ENCODE results near the gene DNAH17.
"Not testable (repeated sequence)": the region's sequence is repeated elsewhere in the genome, so short reads cannot be mapped to it uniquely, and the experiment has no call there.

The DNAH17 gene

DNA sequence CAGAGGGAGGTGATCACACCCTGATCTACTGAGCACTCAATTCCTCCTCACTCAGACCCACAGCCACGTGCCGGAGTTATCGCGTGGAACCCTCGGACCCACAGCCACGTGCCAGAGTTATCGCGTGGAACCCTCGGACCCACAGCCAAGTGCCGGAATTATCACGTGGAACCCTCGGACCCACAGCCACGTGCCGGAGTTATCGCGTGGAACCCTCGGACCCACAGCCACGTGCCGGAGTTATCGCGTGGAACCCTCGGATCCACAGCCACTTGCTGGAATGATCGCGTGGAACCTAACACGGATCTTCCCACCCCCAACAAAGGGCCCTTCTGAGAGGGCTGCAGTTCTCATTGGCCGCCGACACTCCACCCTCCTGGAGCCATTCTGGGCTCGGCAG lies 101.0 kb downstream of the DNAH17 start:
- no peak for DNase-seq (ENCODE audit: low read depth)

- no peak for DNase-seq (ENCODE audit: low read depth)
Observed at GRCh38 chr17:78475211-78475610, 102.0 kb downstream of the DNAH17 start.

- DNase-seq (ENCODE audit: low read depth) = no peak
Observed at GRCh38 chr17:78474614-78475146, 102.5 kb downstream of the DNAH17 start.

GRCh38 chr17:78473951-78474613 lies 103.1 kb downstream of the DNAH17 start:
- DNase-seq (ENCODE audit: low read depth) = no peak

- DNase-seq (ENCODE audit: low read depth) = no peak
Observed at GRCh38 chr17:78472035-78472905, 104.9 kb downstream of the DNAH17 start.

DNA sequence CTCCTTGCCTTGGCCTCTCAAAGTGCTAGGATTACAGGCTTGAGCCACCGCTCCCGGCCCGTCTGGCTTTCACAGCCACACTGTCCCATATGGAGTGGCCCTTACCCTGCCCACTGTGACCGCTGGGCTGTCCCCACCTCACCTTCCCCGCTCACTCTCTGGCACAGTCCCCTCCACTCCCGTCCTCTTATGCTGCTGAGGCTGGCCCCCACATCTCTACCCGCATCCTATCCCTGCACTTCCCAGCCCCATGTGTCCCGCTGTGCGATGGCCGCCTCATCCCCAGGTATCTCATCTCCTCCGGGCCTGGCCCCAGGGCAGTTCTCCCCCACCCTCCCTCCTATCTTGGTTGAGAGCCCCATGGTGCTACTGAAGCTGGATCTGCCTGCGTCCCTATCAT lies 105.6 kb downstream of the DNAH17 start:
- no peak for DNase-seq (ENCODE audit: low read depth)

GRCh38 chr17:78469443-78469842 lies 107.8 kb downstream of the DNAH17 start:
- no peak for DNase-seq (ENCODE audit: low read depth)

GRCh38 chr17:78468366-78468765 lies 108.8 kb downstream of the DNAH17 start:
- DNase-seq (ENCODE audit: low read depth) = no peak

- no peak for DNase-seq (ENCODE audit: low read depth)
Observed at GRCh38 chr17:78466786-78467715, 110.1 kb downstream of the DNAH17 start.

- DNase-seq (ENCODE audit: low read depth) = not testable (repeated sequence)
Observed at GRCh38 chr17:78466109-78466785, 110.9 kb downstream of the DNAH17 start.

GRCh38 chr17:78462148-78462547 lies 115.0 kb downstream of the DNAH17 start:
- DNase-seq (ENCODE audit: low read depth) = no peak

DNA sequence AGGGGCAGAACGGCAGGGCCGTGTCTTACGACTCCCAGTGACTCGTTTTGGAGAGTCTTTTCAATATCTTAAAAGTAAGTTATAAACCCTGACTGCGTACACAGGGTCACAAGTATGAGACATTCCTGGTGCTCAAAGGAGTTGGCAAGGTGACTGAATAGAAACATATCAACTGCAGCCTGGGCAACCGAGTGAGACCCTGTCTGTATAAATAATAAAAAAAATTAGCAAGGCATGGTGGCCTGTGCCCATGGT lies 115.5 kb downstream of the DNAH17 start:
- DNase-seq (ENCODE audit: low read depth) = no peak

DNA sequence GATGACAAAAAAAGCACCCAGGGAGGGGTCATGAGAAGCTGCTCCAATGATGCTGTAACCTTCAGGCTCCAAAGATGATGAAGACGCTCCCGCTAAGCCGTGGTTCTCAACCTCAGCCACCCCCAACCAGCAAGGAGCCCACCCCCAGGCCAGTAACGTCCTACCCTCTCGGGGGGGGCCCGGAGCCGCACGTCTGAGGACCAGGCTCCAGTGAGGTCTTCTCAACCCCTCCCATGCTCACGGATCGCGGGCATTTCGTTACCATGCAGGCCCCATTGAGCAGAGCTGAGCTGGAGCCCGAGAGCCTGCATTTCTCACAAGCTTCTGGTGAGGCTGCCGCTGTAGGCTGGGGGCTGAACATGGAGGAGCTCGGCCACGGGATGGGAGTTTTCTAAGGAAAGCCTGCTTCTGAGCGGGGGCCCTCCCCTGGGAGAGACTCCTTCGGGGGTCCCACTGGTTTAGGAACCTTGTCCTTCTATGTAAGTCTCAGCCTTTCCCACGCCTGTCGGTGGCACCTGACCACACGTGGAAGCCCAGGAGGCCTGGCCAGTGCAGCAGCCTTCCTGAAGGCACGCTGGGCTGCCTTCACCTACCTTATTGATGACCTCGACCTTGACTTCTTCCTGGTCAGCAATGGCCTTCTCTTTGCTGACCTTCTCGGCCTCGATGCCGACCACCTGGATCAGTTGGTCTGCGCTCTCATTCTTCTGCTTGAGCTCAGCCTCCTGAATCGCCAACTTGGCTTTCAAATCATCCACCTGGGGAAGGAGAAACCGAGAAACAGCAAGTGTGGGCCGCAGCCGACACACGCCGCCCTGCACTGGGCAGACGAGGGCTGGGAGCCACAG lies 116.0 kb downstream of the DNAH17 start:
- no peak for DNase-seq (ENCODE audit: low read depth)

DNA sequence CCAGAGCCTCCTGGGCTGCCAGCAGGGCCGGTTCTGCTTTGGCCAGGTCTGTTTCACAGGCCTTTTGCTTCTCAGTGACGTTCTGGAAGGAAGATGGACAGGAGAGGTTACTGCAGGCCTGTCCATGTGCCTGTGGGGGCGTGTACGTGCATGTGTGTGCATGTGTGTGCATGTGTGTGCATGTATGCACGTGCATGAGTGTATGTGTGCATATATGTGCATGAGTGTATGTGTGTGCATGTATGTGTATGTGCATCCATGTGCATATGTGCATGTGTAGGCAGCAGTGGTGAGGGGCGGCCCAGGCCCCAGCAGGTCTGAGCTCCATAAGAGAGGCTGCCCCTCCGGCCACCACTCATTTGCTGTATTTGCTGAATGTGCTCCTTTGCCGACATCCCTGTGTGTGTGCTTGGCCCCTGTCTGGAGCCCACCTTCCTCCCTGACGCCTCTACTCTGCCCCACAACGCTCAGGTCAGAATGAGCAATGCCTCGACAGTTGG lies 117.0 kb downstream of the DNAH17 start:
- no peak for DNase-seq (ENCODE audit: low read depth)

DNA sequence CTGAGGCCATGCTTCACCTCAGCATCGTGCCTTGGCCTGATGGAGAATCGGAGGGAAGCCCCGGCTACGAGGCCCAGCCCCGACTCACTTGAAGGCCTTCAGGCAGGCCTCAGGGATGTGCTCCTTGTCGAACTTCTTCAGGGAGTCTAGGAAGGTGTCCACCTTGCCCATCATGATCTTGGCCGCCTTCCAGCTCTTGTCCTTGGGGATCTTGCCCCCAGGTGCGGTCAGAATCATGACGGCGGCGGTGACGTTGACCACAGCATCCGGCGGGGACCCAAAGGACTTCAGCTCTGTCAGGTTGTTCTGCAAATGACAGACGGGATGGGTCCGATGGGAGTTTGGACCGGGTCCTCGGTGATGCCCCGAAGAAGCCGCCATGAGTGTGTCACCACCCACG lies 117.5 kb downstream of the DNAH17 start:
- DNase-seq (ENCODE audit: low read depth) = no peak

DNA sequence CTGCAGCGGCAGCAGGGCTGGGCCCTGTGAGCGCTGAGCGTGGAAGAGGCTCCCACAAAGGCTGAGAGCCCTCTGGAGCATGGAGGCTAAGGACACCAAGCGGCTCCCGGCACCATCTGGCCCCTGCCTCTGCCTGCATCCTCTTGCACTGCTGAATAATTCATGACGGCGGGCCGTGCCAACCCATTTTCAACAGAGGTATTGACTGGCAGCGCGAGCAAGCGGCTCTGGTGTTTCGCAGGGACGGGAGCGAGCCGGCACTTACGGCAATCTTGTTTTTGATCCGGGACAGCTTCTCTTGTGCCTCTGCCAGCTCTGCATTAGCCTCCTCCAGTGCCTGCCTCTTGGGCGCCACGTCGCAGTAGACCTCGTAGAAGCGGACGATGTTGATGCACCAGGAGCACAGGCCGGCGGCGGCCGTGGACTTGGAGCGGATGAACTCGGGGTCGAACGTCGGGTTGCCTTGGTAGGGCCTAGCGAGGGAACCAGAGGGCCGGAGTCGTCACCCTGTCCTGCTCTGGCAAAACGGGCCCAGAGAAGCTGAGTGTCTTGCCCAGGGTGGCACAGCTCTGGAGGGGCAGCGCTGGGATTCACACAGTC lies 118.4 kb downstream of the DNAH17 start:
- DNase-seq (ENCODE audit: low read depth) = no peak

DNA sequence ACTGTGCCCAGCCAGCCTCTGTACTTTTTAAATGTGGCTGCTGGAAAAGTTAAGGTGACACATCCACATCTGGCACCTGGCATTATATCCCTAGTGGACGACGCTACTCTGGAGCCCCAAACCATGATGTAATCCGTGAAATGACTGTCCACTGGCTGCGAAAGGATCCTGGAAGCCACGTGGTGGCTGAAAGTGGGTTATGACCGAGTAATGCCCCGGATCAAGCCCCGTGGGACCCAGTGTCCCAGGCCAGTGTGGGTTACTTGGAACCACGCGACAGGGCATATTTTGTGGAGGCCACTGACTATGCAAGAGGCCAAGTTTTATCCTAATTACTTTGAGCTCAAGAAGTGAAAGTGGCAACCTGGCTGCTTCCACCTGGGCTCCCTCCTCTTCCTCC lies 119.1 kb downstream of the DNAH17 start:
- DNase-seq (ENCODE audit: low read depth) = no peak

- DNase-seq (ENCODE audit: low read depth) = no peak
Observed at GRCh38 chr17:78454346-78454745, 122.8 kb downstream of the DNAH17 start.

DNA sequence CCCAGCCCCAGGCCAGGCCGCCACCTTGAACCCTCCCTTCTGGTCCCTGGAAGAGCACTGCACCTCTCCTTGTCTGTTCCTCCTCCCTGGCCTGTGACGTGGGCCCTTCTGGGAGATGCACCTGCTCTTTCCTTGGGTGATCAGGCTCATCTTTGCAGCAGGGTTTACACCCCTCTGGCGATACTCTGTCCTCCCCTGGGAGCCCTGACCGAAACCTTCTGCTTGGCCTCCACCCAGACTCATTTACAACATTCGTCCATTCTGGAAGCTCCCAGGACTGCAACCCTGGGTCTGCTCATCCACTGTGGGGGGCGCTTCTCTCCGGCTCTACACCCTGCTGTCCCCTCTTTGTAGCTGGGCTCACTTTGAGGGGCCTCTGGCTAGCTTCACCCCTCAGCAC lies 125.4 kb downstream of the DNAH17 start:
- DNase-seq (ENCODE audit: low read depth) = no peak

DNA sequence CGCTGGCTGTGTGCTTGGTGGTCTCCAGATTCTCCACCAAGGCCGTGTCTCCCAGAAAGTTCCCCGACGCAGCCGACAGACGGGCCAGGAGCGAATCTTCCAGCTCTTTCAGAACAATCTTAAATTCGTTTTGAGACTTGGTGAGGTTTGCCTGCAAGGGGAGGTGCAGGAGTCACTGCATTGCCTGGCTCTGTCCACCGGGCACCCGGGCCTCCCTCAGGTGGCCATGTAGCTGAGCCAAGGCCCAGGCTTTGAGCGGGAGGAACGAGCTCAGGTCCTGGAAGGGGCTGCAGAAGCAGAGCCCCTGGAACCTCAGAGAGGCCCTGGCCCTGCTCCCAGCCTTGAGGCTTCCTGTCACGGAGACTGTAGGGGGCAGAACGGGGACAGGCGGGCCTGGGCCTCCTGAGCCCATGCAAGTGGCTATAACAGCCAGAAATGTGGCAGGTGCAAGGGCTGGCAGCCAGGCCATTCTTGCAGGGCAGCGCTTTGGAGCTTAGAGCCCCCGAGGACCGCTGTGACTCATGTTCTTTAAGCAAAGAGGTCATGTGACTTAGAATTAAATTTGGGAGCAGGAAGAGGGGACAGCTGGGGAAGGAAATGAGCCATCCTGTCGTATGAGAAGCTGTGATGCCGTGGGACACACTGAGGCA lies 126.4 kb downstream of the DNAH17 start:
- DNase-seq (ENCODE audit: low read depth) = no peak

Data from GM04504 (cell line).